K562 (cell line): ENCODE measurements around the gene EXOSC9. TPM values are rescaled to one million over a fixed set of nuclear protein-coding genes. Genes with fewer than 3 reads are reported as not detected.
A peak's percentile ranks its signal among the peaks of the same experiment; 100 is the strongest.

Experiments
- ATAC-seq: fragments of 200-7000 bp; cut with Tn5 transposase; 3 replicates; pipeline ENCODE4 v1.9.1; 2020; ENCODE audit warnings: moderate library complexity
- BruUV-seq: library from RNA; stranded (reverse); fragments of 400-500 nt; replicated peaks from 2 replicates; lab custom pipeline; 2021; lab: Mats Ljungman, UMichigan
- CTCF ChIA-PET: fragments of 300-600 bp; formaldehyde crosslinking; extraction: SDS; loops from one replicate; lab custom pipeline; 2021; ENCODE audit warnings: low intra/inter-chr PET ratio; lab: Yijun Ruan, JAX
- POLR2A ChIA-PET: fragments of 300-600, 350-650 bp; sonication (Branson Sonifier 250); formaldehyde crosslinking; extraction: SDS; loops from one replicate; lab custom pipeline; 2021; ENCODE audit warnings: antibody characterized with exemption, inconsistent platforms; lab: Yijun Ruan, JAX
- DNase-seq, 4 experiments: peaks; one replicate each; pipeline versions ENCODE4 v3.0.0 to v3.0.0-alpha.2; 2011 to 2018; ENCODE audit warnings: low spot score in 3 of 4, mixed read lengths in 3 of 4; ENCODE audit errors: extremely low read depth in 1 of 4
- FAIRE-seq: peaks from 2 replicates; lab custom pipeline; 2011; peaks lifted over from hg19 to GRCh38; lab: Jason Lieb, UNC
- H2AFZ ChIP-seq: 2 replicates; pipeline ENCODE4 v1.6.0; 2011; ENCODE audit warnings: low read depth, low read length, control low read depth, inconsistent platforms
- H3K27ac ChIP-seq: fragments of 200-600 bp; 3 replicates; pipeline ENCODE4 v1.8.0; 2011; ENCODE audit warnings: low read depth, mild to moderate bottlenecking, control low read depth, inconsistent platforms, low read length, moderate library complexity, mixed read lengths; ENCODE audit errors: extremely low read depth
- H3K27me3 ChIP-seq, 2 experiments: fragments of 300-600 bp in 1 of 2; 2 replicates in 1 of 2; 3 replicates in 1 of 2; pipeline versions ENCODE4 v1.6.0 to v1.8.0; 2011; ENCODE audit warnings: inconsistent platforms in 2 of 2, low read length in 2 of 2, mild to moderate bottlenecking in 1 of 2, mixed read lengths in 1 of 2, moderate library complexity in 1 of 2; ENCODE audit not compliant: control insufficient read depth in 2 of 2, insufficient read depth in 2 of 2
- H3K36me3 ChIP-seq: fragments of 300-600 bp; 3 replicates; pipeline ENCODE4 v1.8.0; 2011; ENCODE audit warnings: mild to moderate bottlenecking, low read length, inconsistent platforms; ENCODE audit not compliant: control insufficient read depth, insufficient read depth
- H3K4me1 ChIP-seq, 2 experiments: fragments of 200-600 bp in 1 of 2; replicated peaks in 1 of 2; 2 replicates in 1 of 2; 3 replicates in 1 of 2; pipeline versions ENCODE4 v1.5.1 to v1.8.0; 2011; ENCODE audit warnings: inconsistent platforms in 2 of 2, low read length in 2 of 2, mild to moderate bottlenecking in 1 of 2, mixed read lengths in 1 of 2, moderate library complexity in 1 of 2; ENCODE audit not compliant: control insufficient read depth in 2 of 2, insufficient read depth in 2 of 2
- H3K4me2 ChIP-seq: 2 replicates; pipeline ENCODE4 v1.6.1; 2011; ENCODE audit warnings: low read length, control low read depth, inconsistent platforms, mixed read lengths; ENCODE audit not compliant: insufficient read depth
- H3K4me3 ChIP-seq: fragments of 200-600 bp; sonication (generic), shearing (Covaris generic); 2 replicates; pipeline ENCODE4 v1.5.1; 2016; ENCODE audit warnings: control low read depth, inconsistent platforms
- H3K79me2 ChIP-seq: fragments of 200-600 bp; 3 replicates; pipeline ENCODE4 v1.8.0; 2011; ENCODE audit warnings: low read length, inconsistent platforms; ENCODE audit not compliant: control insufficient read depth, insufficient read depth
- H3K9ac ChIP-seq, 2 experiments: 2 replicates each; pipeline versions ENCODE4 v1.6.0 to v1.6.1; 2011; ENCODE audit warnings: low read depth in 2 of 2, low read length in 2 of 2, control low read depth in 1 of 2, inconsistent platforms in 1 of 2, mild to moderate bottlenecking in 1 of 2, mixed read lengths in 1 of 2; ENCODE audit not compliant: insufficient read depth in 1 of 2
- H3K9me1 ChIP-seq: one replicate; pipeline ENCODE4 v1.6.0; 2011; ENCODE audit warnings: inconsistent platforms, mild to moderate bottlenecking, low read length, moderate library complexity; ENCODE audit not compliant: control insufficient read depth, insufficient read depth
- H3K9me3 ChIP-seq: replicated peaks from 2 replicates; pipeline ENCODE4 v1.5.1; 2011; ENCODE audit warnings: low read depth, low read length, inconsistent platforms; ENCODE audit not compliant: control insufficient read depth, insufficient read depth
- H4K20me1 ChIP-seq: replicated peaks from 2 replicates; pipeline ENCODE4 v1.6.1; 2011; ENCODE audit warnings: low read length, inconsistent platforms, mixed read lengths; ENCODE audit not compliant: control insufficient read depth, insufficient read depth
- DPF2 ChIP-seq: fragments of 450-650 bp; IDR thresholded peaks from 2 replicates; pipeline ENCODE4 v1.6.1; 2016
- EP300 ChIP-seq: IDR thresholded peaks from 2 replicates; pipeline ENCODE4 v1.6.1; 2012; ENCODE audit warnings: low read length, improper control_type of control experiment
- ETV5 ChIP-seq: sonication (generic); formaldehyde crosslinking; IDR thresholded peaks from 2 replicates; pipeline ENCODE4 v1.4.0; 2020; ENCODE audit warnings: low read depth, mild to moderate bottlenecking, missing genetic modification reagents
- FOSL1 ChIP-seq: fragments of 200-800 bp; sonication (Bioruptor generic); conservative IDR thresholded peaks from 2 replicates; pipeline ENCODE4 v1.6.1; 2016; ENCODE audit warnings: missing genetic modification characterization, missing compliant biosample characterization
- FOXJ3 ChIP-seq: sonication (generic); formaldehyde crosslinking; IDR thresholded peaks from 2 replicates; pipeline ENCODE4 v1.4.0; 2020; ENCODE audit warnings: mild to moderate bottlenecking, missing genetic modification reagents
- HOXB6 ChIP-seq: fragments of 250-450 bp; sonication (Bioruptor Pico); IDR thresholded peaks from 2 replicates; pipeline ENCODE4 v1.5.1; 2022; ENCODE audit warnings: mild to moderate bottlenecking, borderline replicate concordance
- KLF10 ChIP-seq: fragments of 250-450 bp; sonication (Bioruptor Pico); IDR thresholded peaks from 2 replicates; pipeline ENCODE4 v1.6.1; 2021; ENCODE audit warnings: matching md5 sums
- MTA2 ChIP-seq: fragments of 450-650 bp; IDR thresholded peaks from 2 replicates; pipeline ENCODE4 v1.6.1; 2016; ENCODE audit warnings: low read depth
- NCOR1 ChIP-seq: fragments of 450-650 bp; IDR thresholded peaks from 2 replicates; pipeline ENCODE4 v1.6.1; 2016; ENCODE audit warnings: mild to moderate bottlenecking, moderate library complexity
- PKNOX1 ChIP-seq: fragments of 450-650 bp; IDR thresholded peaks from 2 replicates; pipeline ENCODE4 v1.6.1; 2016
- PML ChIP-seq: IDR thresholded peaks from 2 replicates; pipeline ENCODE4 v1.6.1; 2012; ENCODE audit warnings: low read length, inconsistent platforms
- SMARCC2 ChIP-seq: fragments of 450-650 bp; IDR thresholded peaks from 2 replicates; pipeline ENCODE4 v1.6.1; 2017; ENCODE audit warnings: antibody characterized with exemption, moderate library complexity, mild to moderate bottlenecking, low read depth
- SUPT5H ChIP-seq: fragments of 450-650 bp; IDR thresholded peaks from 2 replicates; pipeline ENCODE4 v1.6.1; 2016
- TEAD4 ChIP-seq, 2 experiments: sonication (generic) in 1 of 2; formaldehyde crosslinking in 1 of 2; IDR thresholded peaks; 2 replicates each; pipeline versions ENCODE4 v1.6.1 to v1.8.0; 2012 to 2022; ENCODE audit warnings: borderline replicate concordance in 1 of 2, inconsistent platforms in 1 of 2, low read length in 1 of 2, mild to moderate bottlenecking in 1 of 2, missing genetic modification reagents in 1 of 2
- TRIM24 ChIP-seq, 2 experiments: fragments of 450-650 bp; IDR thresholded peaks; 2 replicates each; pipeline ENCODE4 v1.6.1; 2016
- ZBTB43 ChIP-seq: sonication (generic); formaldehyde crosslinking; IDR thresholded peaks from 2 replicates; pipeline ENCODE4 v1.8.0; 2023; ENCODE audit warnings: mild to moderate bottlenecking, missing genetic modification reagents
- ZNF584 ChIP-seq: fragments of 200-800 bp; sonication (Bioruptor generic); IDR thresholded peaks from 2 replicates; pipeline ENCODE4 v1.6.1; 2016; ENCODE audit warnings: low read depth, mild to moderate bottlenecking, missing genetic modification characterization, missing compliant biosample characterization
- WGBS: fragments of 100-300 bp; shearing (Covaris generic); methylation state at CpG from one replicate; pipeline ENCODE4 v1.1.6; 2016; ENCODE audit warnings: low coverage, mixed read lengths; ENCODE audit not compliant: insufficient coverage; ENCODE audit errors: missing lambda C conversion rate; 5-methylcytosine and 5-hydroxymethylcytosine counted together
- in situ Hi-C: fragments of 300-500 bp; cut with MboI; formaldehyde crosslinking; loops from 4 replicates; pipeline ENCODE4 v1.15.0; 2018; ENCODE audit warnings: inconsistent platforms, mixed read lengths
- intact Hi-C: fragments of 100-400 bp; cut with micrococcal nuclease; formaldehyde crosslinking; loops from 2 replicates; pipeline ENCODE4 v1.14.2; 2022
- polyA plus RNA-seq, 8 experiments: library from polyadenylated mRNA; depleted of rRNA in 4 of 8; stranded (reverse) in 5 of 8; unstranded in 3 of 8; fragments of >200 nt; fragmentation: Nextera tagmentation in 2 of 8; fragmentation: Illumina TruSeq in 1 of 8; extraction: Ambion mirVana in 2 of 8; extraction: Trizol in 1 of 8; gene quantifications; 2 replicates each; pipeline versions ENCODE4 v1.2.1 to v1.2.3, GENCODE V29; 2011 to 2014; ENCODE audit warnings: inconsistent platforms in 1 of 8, missing spikeins in 1 of 8
- total RNA-seq, 7 experiments: library from RNA; depleted of rRNA in 6 of 7; stranded (reverse); fragments of >200 nt in 6 of 7; fragmentation: Illumina TruSeq in 2 of 7; extraction: Trizol in 2 of 7; gene quantifications; 2 replicates each; pipeline versions ENCODE4 v1.2.1 to v1.2.3, GENCODE V29; 2011 to 2021; ENCODE audit warnings: low replicate concordance in 1 of 7

EXOSC9 gene
- total and polyA plus RNA-seq, 9 of the 15 experiments (the other 6 are each of a cell fraction or from before 2014, with no cell fraction given): 64.7 to 166 (median 115) TPM

GRCh38 chr4:121827853-121828252, 26.7 kb downstream of the EXOSC9 start:
- Histone ChIP-seq H3K4me1 (peaks cover 0 to 10% of the 10 kb centered on the region in 2 experiments; a peak in 3 of 5 replicates), H3K4me2 (no peak overlapping the region), H3K27ac (no peak overlapping the region), H3K36me3 (peaks cover 10% of the 10 kb centered on the region; the same call in 1 of the 3 replicates), H4K20me1 (no peaks in the 10 kb centered on the region), H3K9me1 (no peaks in the 10 kb centered on the region), H2AFZ (no peak overlapping the region), H3K9me3 (no peaks in the 10 kb centered on the region), H3K4me3 (no peak overlapping the region), H3K79me2 (peaks cover 9% of the 10 kb centered on the region), H3K27me3 (no peaks in the 10 kb centered on the region), H3K9ac (no peak overlapping the region)
- BruUV-seq: no TSS peak
- intact Hi-C loops: no loop called here
- POLR2A ChIA-PET: interaction anchor here (0.8 to 1.2 kb wide), 2 partner anchors 8 to 380 kb away, joined by 3 to 6 read pairs; no protein-coding TSS in a partner anchor
- CTCF ChIA-PET: no interaction called here
- FAIRE-seq (no peak), DNase-seq (peak in 2 of 4 experiments; percentile 25 to 26), ATAC-seq (no peak)
- in situ Hi-C loops: no loop called here
- 47% methylated on average over 1 of the region's 1 CpG for WGBS
- TF ChIP-seq TEAD4 (IDR thresholded peaks at IDR 0.05; ENCODE audit: low read length) (peak; percentile 84), TEAD4 (CRISPR knock-in tag; IDR thresholded peaks at IDR 0.05; ENCODE audit: borderline replicate concordance) (no peak), PML (peak; percentile 40; the same call in 1 of the 2 replicates), HOXB6 (CRISPR knock-in tag) (no peak), ZNF584 (CRISPR knock-in tag) (no peak), DPF2 (peak; percentile 89), MTA2 (0 out of 2 replicates have a peak, but pooled peaks have one; percentile 23), ETV5 (CRISPR knock-in tag) (no peak), TRIM24 (IDR thresholded peaks at IDR 0.05) (peak in 1 of 2 experiments; percentile 29; a peak in 1 of 4 replicates), ZBTB43 (CRISPR knock-in tag) (no peak), SMARCC2 (peak; percentile 81), FOSL1 (tag) (peak; percentile 99), EP300 (peak; percentile 88), KLF10 (CRISPR knock-in tag) (no peak), NCOR1 (0 out of 2 replicates have a peak, but pooled peaks have one; percentile 33), SUPT5H (no peak), FOXJ3 (no peak), PKNOX1 (0 out of 2 replicates have a peak, but pooled peaks have one; percentile 39)
